ENCODE results near the gene GLI3.

The GLI3 gene

DNA sequence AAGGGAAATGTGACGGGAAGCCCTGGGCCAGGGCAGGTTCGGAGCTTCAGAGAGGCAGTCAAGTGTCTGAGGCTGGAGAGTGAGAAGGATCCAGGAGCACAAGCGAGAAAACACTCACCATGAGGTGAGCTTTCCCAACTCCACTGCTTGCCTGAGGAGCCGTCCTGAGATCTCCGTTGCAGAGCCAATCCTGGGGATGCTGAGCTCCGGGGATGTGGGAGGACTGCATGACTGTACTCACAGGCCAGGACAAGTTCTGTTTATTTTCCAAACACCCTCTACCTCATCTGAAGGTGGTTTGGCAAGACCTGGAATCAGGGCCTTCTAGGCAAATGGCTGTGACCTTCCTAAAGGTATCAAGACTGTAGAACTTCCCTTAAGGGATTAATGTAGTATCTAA, 38.7 kb downstream of the GLI3 start:
- Histone ChIP-seq H3K36me3 (ENCODE audit: insufficient read depth, low read length) (no peaks in the 10 kb centered on the region), H3K27me3 (ENCODE audit: insufficient read depth, low read length, poor library complexity) (no peaks in the 10 kb centered on the region), H3K4me1 (ENCODE audit: insufficient read depth, low read length) (peaks cover 62% of the 10 kb centered on the region), H3K9ac (ENCODE audit: low read depth, low read length) (peak overlapping the region; percentile 42), H3K4me2 (ENCODE audit: insufficient read depth, low read length) (peak overlapping the region; percentile 77), H3K27ac (ENCODE audit: low read length) (peak overlapping the region; percentile 93), H3K79me2 (ENCODE audit: insufficient read depth, low read length) (peaks cover 61% of the 10 kb centered on the region), H3K9me3 (ENCODE audit: insufficient read depth, low read length, severe bottlenecking) (no peaks in the 10 kb centered on the region), H4K20me1 (ENCODE audit: insufficient read depth, low read length) (no peaks in the 10 kb centered on the region), H2AFZ (ENCODE audit: low read depth, low read length) (peak overlapping the region; percentile 40), H3K4me3 (ENCODE audit: low read depth in 1 of 2, low read length in 2 of 2) (peak overlapping the region in 1 of 2 experiments; percentile 53; a peak in 2 of 4 replicates)
- DNase-seq (peak; percentile 9), ATAC-seq (ENCODE audit: insufficient read depth, low read depth) (no peak)
- no peak for TF ChIP-seq EZH2 (IDR thresholded peaks at IDR 0.05; ENCODE audit: borderline replicate concordance, low read depth, low read length, severe bottlenecking)

DNA sequence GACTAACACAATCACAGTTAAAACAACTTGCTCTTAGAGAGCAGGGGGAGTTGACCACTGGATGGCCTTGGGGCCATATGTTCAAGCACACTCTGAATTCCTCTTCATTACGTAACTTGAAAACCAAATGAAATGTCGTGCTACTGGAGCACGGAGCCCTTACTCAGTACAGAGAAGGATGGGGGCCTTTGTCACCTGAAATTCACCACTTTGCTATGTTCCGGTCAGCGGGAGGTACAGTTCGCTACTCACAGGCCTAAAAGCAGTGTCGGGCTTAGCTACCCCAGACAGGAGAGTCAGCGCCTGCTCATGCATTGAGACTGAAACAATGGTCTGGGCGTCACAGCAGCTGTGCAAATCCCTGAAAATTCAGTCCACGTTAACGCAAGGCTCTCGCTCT, 39.6 kb downstream of the GLI3 start:
- no peaks in the 10 kb centered on the region for H3K36me3 ChIP-seq (ENCODE audit: insufficient read depth, low read length)
- TF ChIP-seq EZH2 (IDR thresholded peaks at IDR 0.05; ENCODE audit: borderline replicate concordance, low read depth, low read length, severe bottlenecking), result no peak
- TF ChIP-seq, protein P1, sequence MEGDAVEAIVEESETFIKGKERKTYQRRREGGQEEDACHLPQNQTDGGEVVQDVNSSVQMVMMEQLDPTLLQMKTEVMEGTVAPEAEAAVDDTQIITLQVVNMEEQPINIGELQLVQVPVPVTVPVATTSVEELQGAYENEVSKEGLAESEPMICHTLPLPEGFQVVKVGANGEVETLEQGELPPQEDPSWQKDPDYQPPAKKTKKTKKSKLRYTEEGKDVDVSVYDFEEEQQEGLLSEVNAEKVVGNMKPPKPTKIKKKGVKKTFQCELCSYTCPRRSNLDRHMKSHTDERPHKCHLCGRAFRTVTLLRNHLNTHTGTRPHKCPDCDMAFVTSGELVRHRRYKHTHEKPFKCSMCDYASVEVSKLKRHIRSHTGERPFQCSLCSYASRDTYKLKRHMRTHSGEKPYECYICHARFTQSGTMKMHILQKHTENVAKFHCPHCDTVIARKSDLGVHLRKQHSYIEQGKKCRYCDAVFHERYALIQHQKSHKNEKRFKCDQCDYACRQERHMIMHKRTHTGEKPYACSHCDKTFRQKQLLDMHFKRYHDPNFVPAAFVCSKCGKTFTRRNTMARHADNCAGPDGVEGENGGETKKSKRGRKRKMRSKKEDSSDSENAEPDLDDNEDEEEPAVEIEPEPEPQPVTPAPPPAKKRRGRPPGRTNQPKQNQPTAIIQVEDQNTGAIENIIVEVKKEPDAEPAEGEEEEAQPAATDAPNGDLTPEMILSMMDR (IDR thresholded peaks at IDR 0.05; ENCODE audit: borderline replicate concordance, extremely low read depth, low read length, poor library complexity, severe bottlenecking), result no peak
- H3K9ac ChIP-seq (ENCODE audit: low read depth, low read length), result 0 out of 2 replicates have a peak overlapping the region, but pooled peaks have one; percentile 42
- ATAC-seq (ENCODE audit: insufficient read depth, low read depth) (no peak), DNase-seq (no peak)
- peaks cover 70% of the 10 kb centered on the region for H3K4me1 ChIP-seq (ENCODE audit: insufficient read depth, low read length)
- H3K27me3 ChIP-seq (ENCODE audit: insufficient read depth, low read length, poor library complexity), result no peaks in the 10 kb centered on the region
- H3K4me2 ChIP-seq (ENCODE audit: insufficient read depth, low read length), result peak overlapping the region; percentile 77
- no peak overlapping the region for H3K4me3 ChIP-seq (ENCODE audit: low read depth in 1 of 2, low read length in 2 of 2)
- H3K27ac ChIP-seq (ENCODE audit: low read length), result peak overlapping the region; percentile 93
- peaks cover 57% of the 10 kb centered on the region for H3K79me2 ChIP-seq (ENCODE audit: insufficient read depth, low read length)
- no peaks in the 10 kb centered on the region for H3K9me3 ChIP-seq (ENCODE audit: insufficient read depth, low read length, severe bottlenecking)
- H4K20me1 ChIP-seq (ENCODE audit: insufficient read depth, low read length), result no peaks in the 10 kb centered on the region
- no peak overlapping the region for H2AFZ ChIP-seq (ENCODE audit: low read depth, low read length)

DNA sequence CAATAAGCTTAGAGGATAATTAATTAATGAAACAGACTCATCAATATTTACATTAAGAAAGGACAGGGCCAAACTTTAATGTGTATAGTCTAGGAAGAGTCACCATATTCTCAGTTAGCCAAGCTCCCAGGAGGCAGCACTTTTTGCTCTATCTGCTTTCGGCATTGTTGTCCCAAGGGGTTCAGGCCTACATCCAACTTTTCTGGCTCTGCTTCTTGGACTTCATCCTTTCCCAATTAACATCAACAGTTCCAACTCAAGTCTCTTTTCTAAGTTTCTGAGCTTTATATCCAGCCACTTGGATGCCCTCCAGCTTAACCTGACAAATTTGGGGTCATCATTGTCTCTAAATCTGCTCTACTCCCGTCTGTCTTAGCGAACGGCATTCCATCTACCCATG, 42.8 kb downstream of the GLI3 start:
- Histone ChIP-seq H2AFZ (ENCODE audit: low read depth, low read length) (no peak overlapping the region), H4K20me1 (ENCODE audit: insufficient read depth, low read length) (0 out of 2 replicates have a peak, but pooled peaks cover 3% of the 10 kb centered on the region), H3K9ac (ENCODE audit: low read depth, low read length) (no peak overlapping the region), H3K27me3 (ENCODE audit: insufficient read depth, low read length, poor library complexity) (no peaks in the 10 kb centered on the region), H3K79me2 (ENCODE audit: insufficient read depth, low read length) (peaks cover 56% of the 10 kb centered on the region), H3K27ac (ENCODE audit: low read length) (peak overlapping the region; percentile 33; the same call in 1 of the 2 replicates), H3K9me3 (ENCODE audit: insufficient read depth, low read length, severe bottlenecking) (no peaks in the 10 kb centered on the region), H3K4me2 (ENCODE audit: insufficient read depth, low read length) (peak overlapping the region; percentile 25; the same call in 1 of the 2 replicates), H3K4me1 (ENCODE audit: insufficient read depth, low read length) (peaks cover 54% of the 10 kb centered on the region), H3K36me3 (ENCODE audit: insufficient read depth, low read length) (no peaks in the 10 kb centered on the region), H3K4me3 (ENCODE audit: low read depth in 1 of 2, low read length in 2 of 2) (no peak overlapping the region)
- no peak for ATAC-seq (ENCODE audit: insufficient read depth, low read depth)
- no peak for TF ChIP-seq EZH2 (IDR thresholded peaks at IDR 0.05; ENCODE audit: borderline replicate concordance, low read depth, low read length, severe bottlenecking)
- TF ChIP-seq, protein P1 (IDR thresholded peaks at IDR 0.05; ENCODE audit: borderline replicate concordance, extremely low read depth, low read length, poor library complexity, severe bottlenecking), result no peak
- no peak for DNase-seq

DNA sequence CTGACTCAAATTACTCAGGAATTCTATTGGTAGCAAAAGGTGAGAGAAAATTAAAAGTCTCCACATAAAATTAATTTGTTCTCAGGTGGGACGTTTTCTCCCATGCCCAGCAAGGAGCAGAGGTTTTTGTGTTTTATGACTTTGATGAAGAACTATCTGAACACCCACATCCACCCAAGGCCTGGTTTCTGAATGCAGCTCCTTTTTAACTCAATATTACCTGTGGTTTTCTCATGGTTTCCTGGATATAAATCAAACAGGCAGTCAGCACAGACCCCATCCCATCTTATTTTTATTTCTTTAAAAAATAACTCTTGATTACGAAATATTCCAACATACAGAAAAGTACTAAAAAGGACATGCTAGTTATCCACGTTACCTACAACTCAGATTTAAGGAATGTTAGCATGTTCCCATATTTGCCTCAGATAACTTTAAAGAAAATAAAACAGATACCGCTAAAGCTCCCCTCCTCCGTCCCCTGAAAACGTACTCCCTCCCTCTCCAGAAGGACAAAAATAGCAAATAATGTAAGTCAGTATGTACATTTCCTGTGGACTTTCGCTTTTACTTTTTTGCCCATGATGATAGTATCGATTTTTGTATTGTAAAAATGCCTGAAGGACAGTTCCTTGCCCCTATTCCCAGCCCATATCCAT, 43.4 kb downstream of the GLI3 start:
- DNase-seq (peak; percentile 30), ATAC-seq (ENCODE audit: insufficient read depth, low read depth) (peak; percentile 80)
- Histone ChIP-seq H4K20me1 (ENCODE audit: insufficient read depth, low read length) (0 out of 2 replicates have a peak, but pooled peaks cover 6% of the 10 kb centered on the region), H2AFZ (ENCODE audit: low read depth, low read length) (no peak overlapping the region), H3K79me2 (ENCODE audit: insufficient read depth, low read length) (peaks cover 59% of the 10 kb centered on the region), H3K36me3 (ENCODE audit: insufficient read depth, low read length) (no peaks in the 10 kb centered on the region), H3K4me1 (ENCODE audit: insufficient read depth, low read length) (peaks cover 48% of the 10 kb centered on the region), H3K4me2 (ENCODE audit: insufficient read depth, low read length) (peak overlapping the region; percentile 25; the same call in 1 of the 2 replicates), H3K27ac (ENCODE audit: low read length) (peak overlapping the region; percentile 35), H3K4me3 (ENCODE audit: low read depth in 1 of 2, low read length in 2 of 2) (no peak overlapping the region), H3K9ac (ENCODE audit: low read depth, low read length) (no peak overlapping the region), H3K27me3 (ENCODE audit: insufficient read depth, low read length, poor library complexity) (no peaks in the 10 kb centered on the region), H3K9me3 (ENCODE audit: insufficient read depth, low read length, severe bottlenecking) (no peaks in the 10 kb centered on the region)
- TF ChIP-seq EZH2 (IDR thresholded peaks at IDR 0.05; ENCODE audit: borderline replicate concordance, low read depth, low read length, severe bottlenecking), result no peak
- TF ChIP-seq, protein P1 (IDR thresholded peaks at IDR 0.05; ENCODE audit: borderline replicate concordance, extremely low read depth, low read length, poor library complexity, severe bottlenecking), result no peak

Measured in DND-41 (cell line).